Progenitor cell of endocrine pancreas (in vitro differentiated cells): ENCODE measurements around the gene PRSS50. TPM values are rescaled to one million over a fixed set of nuclear protein-coding genes. Genes with fewer than 3 reads are reported as not detected.
A peak's percentile ranks its signal among the peaks of the same experiment; 100 is the strongest.

ENCODE experiments used
- DNase-seq: peaks from one replicate; pipeline ENCODE4 v3.0.0; 2021; ENCODE audit warnings: low spot score; ENCODE audit not compliant: unreplicated experiment
- H3K27ac Mint-ChIP-seq: 2 replicates; pipeline ENCODE4 v1.8.0; 2021; ENCODE audit warnings: mild to moderate bottlenecking, moderate library complexity, mixed read lengths
- H3K27me3 Mint-ChIP-seq: 2 replicates; pipeline ENCODE4 v1.8.0; 2021; ENCODE audit warnings: mixed read lengths
- H3K36me3 Mint-ChIP-seq: 2 replicates; pipeline ENCODE4 v1.8.0; 2022; ENCODE audit warnings: mixed read lengths; ENCODE audit not compliant: insufficient read depth
- H3K4me1 Mint-ChIP-seq: 2 replicates; pipeline ENCODE4 v1.8.0; 2021; ENCODE audit warnings: low read depth, mixed read lengths
- H3K4me3 Mint-ChIP-seq: 2 replicates; pipeline ENCODE4 v1.8.0; 2021; ENCODE audit warnings: low read depth, mild to moderate bottlenecking, moderate library complexity, mixed read lengths
- H3K9me3 Mint-ChIP-seq: 2 replicates; pipeline ENCODE4 v1.8.0; 2021; ENCODE audit warnings: low read depth, mixed read lengths
- long read RNA-seq: library from polyadenylated mRNA; unstranded; transcript quantifications from one replicate; pipeline ENCODE4 v2.0.0, GENCODE V29; 2020
- total RNA-seq: library from RNA; stranded (reverse); gene quantifications from 2 replicates; pipeline ENCODE4 v1.2.1, GENCODE V29; 2021
- TF ChIP-seq, protein P1 (sequence below): fragments of 200-600 bp; sonication (generic); IDR thresholded peaks from one replicate; pipeline ENCODE4 v1.5.0; 2021; ENCODE audit warnings: antibody characterized with exemption, mild to moderate bottlenecking; ENCODE audit not compliant: unreplicated experiment

PRSS50 gene, protein sequence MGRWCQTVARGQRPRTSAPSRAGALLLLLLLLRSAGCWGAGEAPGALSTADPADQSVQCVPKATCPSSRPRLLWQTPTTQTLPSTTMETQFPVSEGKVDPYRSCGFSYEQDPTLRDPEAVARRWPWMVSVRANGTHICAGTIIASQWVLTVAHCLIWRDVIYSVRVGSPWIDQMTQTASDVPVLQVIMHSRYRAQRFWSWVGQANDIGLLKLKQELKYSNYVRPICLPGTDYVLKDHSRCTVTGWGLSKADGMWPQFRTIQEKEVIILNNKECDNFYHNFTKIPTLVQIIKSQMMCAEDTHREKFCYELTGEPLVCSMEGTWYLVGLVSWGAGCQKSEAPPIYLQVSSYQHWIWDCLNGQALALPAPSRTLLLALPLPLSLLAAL
- total RNA-seq, result 1.9 TPM in 2 replicates
- long read RNA-seq, result 0 reads

DNA sequence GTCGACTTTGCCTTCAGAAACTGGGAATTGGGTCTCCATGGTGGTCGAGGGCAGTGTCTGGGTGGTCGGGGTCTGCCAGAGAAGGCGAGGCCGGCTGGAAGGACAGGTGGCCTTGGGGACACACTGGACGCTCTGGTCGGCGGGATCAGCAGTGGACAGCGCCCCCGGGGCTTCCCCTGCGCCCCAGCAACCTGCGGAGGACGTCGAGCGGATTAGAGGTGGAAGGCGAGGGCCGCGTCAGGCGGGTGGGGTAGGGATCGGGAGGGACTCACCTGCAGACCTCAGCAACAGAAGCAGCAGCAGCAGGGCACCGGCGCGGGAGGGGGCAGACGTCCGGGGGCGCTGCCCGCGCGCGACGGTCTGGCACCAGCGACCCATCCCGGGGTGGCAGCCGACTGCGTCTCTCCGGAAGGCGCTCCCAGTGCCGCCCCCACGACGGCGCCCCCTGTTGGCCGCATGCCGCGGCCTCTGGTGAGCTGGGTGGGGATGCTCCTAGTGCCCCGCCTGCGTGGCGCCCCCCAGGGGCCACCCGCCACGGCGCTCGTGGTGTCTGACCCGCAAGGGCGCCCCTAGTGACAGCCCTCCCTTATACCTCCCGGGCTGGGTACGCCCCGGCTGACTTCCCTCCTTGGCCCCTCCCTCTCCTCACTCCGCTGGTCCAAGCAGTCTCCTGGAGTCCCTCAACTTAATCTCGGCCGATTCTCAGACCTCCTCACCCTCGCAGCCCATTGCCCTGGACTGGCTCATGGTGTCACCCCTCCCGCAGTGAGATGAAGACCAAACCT lies at the start of gene PRSS50:
PRSS50 (minus strand) TSS at position 423 of the 785 bp plus-strand sequence; CDS start at position 378, 45 bp downstream.
- peaks cover 18% of the 10 kb centered on the region for H3K27me3 Mint-ChIP-seq
- DNase-seq, result no peak
- H3K9me3 Mint-ChIP-seq, result peaks cover 4% of the 10 kb centered on the region
- no peak within 1 kb of the TSS for H3K27ac Mint-ChIP-seq
- peaks cover 3% of the 10 kb centered on the region for H3K4me1 Mint-ChIP-seq
- no peak within 1 kb of the TSS for H3K4me3 Mint-ChIP-seq
- no peaks in the 10 kb centered on the region for H3K36me3 Mint-ChIP-seq
- TF ChIP-seq, protein P1, sequence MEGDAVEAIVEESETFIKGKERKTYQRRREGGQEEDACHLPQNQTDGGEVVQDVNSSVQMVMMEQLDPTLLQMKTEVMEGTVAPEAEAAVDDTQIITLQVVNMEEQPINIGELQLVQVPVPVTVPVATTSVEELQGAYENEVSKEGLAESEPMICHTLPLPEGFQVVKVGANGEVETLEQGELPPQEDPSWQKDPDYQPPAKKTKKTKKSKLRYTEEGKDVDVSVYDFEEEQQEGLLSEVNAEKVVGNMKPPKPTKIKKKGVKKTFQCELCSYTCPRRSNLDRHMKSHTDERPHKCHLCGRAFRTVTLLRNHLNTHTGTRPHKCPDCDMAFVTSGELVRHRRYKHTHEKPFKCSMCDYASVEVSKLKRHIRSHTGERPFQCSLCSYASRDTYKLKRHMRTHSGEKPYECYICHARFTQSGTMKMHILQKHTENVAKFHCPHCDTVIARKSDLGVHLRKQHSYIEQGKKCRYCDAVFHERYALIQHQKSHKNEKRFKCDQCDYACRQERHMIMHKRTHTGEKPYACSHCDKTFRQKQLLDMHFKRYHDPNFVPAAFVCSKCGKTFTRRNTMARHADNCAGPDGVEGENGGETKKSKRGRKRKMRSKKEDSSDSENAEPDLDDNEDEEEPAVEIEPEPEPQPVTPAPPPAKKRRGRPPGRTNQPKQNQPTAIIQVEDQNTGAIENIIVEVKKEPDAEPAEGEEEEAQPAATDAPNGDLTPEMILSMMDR, result peak; percentile 38

GRCh38 chr3:46764206-46764605 lies 46.5 kb upstream of the PRSS50 start:
- H3K4me1 Mint-ChIP-seq, result peaks cover 8% of the 10 kb centered on the region
- TF ChIP-seq, protein P1, result no peak
- no peak overlapping the region for H3K4me3 Mint-ChIP-seq
- H3K9me3 Mint-ChIP-seq, result peaks cover 18% of the 10 kb centered on the region
- H3K27ac Mint-ChIP-seq, result no peak overlapping the region
- peaks cover 6% of the 10 kb centered on the region for H3K36me3 Mint-ChIP-seq
- H3K27me3 Mint-ChIP-seq, result no peaks in the 10 kb centered on the region
- DNase-seq, result no peak

DNA sequence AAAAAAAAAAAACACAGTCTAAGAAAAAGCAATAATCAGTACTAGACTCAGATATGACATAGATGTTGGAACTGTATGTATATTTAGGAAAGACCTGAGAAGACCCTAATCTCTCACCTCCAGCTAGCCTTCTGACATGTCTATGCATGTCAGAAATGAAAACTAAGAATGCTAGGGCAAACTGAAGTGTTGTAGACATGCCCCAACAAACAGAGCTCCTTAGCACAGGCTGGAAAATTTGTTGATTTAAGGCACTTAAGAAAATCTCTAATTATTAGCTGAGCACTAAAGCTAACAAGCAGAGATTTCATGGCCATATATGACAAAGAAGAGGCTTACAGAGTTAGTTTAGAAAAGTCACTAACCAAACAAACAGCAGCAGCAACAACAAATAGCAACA lies 45.5 kb upstream of the PRSS50 start:
- peaks cover 17% of the 10 kb centered on the region for H3K9me3 Mint-ChIP-seq
- no peak overlapping the region for H3K27ac Mint-ChIP-seq

GRCh38 chr3:46759239-46760167 lies 41.8 kb upstream of the PRSS50 start:
- H3K27me3 Mint-ChIP-seq, result no peaks in the 10 kb centered on the region
- H3K36me3 Mint-ChIP-seq, result peaks cover 4% of the 10 kb centered on the region
- no peak overlapping the region for H3K4me3 Mint-ChIP-seq
- H3K27ac Mint-ChIP-seq, result peak overlapping the region; percentile 81
- H3K9me3 Mint-ChIP-seq, result peaks cover 14% of the 10 kb centered on the region
- H3K4me1 Mint-ChIP-seq, result peaks cover 16% of the 10 kb centered on the region
- TF ChIP-seq, protein P1, result no peak
- no peak for DNase-seq

More for the DNA sequence above, 45.5 kb upstream of the PRSS50 start:
- DNase-seq, result no peak
- TF ChIP-seq, protein P1, result no peak
- H3K4me1 Mint-ChIP-seq, result peaks cover 15% of the 10 kb centered on the region
- peaks cover 6% of the 10 kb centered on the region for H3K36me3 Mint-ChIP-seq
- H3K4me3 Mint-ChIP-seq, result no peak overlapping the region
- no peaks in the 10 kb centered on the region for H3K27me3 Mint-ChIP-seq
